K562 (cell line): ENCODE measurements around the gene HSPA6. TPM values are rescaled to one million over a fixed set of nuclear protein-coding genes. Genes with fewer than 3 reads are reported as not detected.

ENCODE experiments used
- CSDE1 ChIP-seq, 2 experiments: fragments of 450-650 bp; IDR thresholded peaks; 2 replicates each; pipeline ENCODE4 v1.6.1; 2016; ENCODE audit warnings: mild to moderate bottlenecking in 1 of 2
- EP300 ChIP-seq: IDR thresholded peaks from 2 replicates; pipeline ENCODE4 v1.6.1; 2012; ENCODE audit warnings: low read length, improper control_type of control experiment
- HDAC1 ChIP-seq, 2 experiments: fragments of 450-650 bp; IDR thresholded peaks; 2 replicates each; pipeline ENCODE4 v1.6.1; 2016 to 2017; ENCODE audit warnings: inconsistent platforms in 1 of 2, mild to moderate bottlenecking in 1 of 2, moderate library complexity in 1 of 2
- HEY1 ChIP-seq: fragments of 250-450 bp; sonication (Bioruptor Pico); IDR thresholded peaks from 2 replicates; pipeline ENCODE4 v1.5.0; 2020; ENCODE audit warnings: mild to moderate bottlenecking, moderate library complexity, borderline replicate concordance
- KDM5B ChIP-seq: fragments of 200-600 bp; sonication (generic); IDR thresholded peaks from 2 replicates; pipeline ENCODE4 v1.6.1; 2012; ENCODE audit warnings: low read depth, mild to moderate bottlenecking, moderate library complexity, low read length, control low read depth, inconsistent platforms; ENCODE audit not compliant: insufficient replicate concordance
- NFIC ChIP-seq: fragments of 450-650 bp; IDR thresholded peaks from 2 replicates; pipeline ENCODE4 v1.6.1; 2017; ENCODE audit warnings: mild to moderate bottlenecking, inconsistent platforms
- NONO ChIP-seq, 2 experiments: fragments of 200-400 bp in 1 of 2; fragments of 450-650 bp in 1 of 2; formaldehyde crosslinking in 1 of 2; IDR thresholded peaks; 2 replicates each; pipeline ENCODE4 v1.6.1; 2017; ENCODE audit warnings: low read depth in 2 of 2, mild to moderate bottlenecking in 2 of 2, moderate library complexity in 2 of 2, low read length in 1 of 2
- POLR2G ChIP-seq: fragments of 200-400 bp; formaldehyde crosslinking; IDR thresholded peaks from 2 replicates; pipeline ENCODE4 v1.6.1; 2017; ENCODE audit warnings: low read depth, mild to moderate bottlenecking, antibody characterized with exemption, low read length, moderate library complexity
- POLR3A ChIP-seq: IDR thresholded peaks from 2 replicates; pipeline ENCODE4 v1.6.1; 2011; ENCODE audit warnings: borderline replicate concordance, mild to moderate bottlenecking, moderate library complexity; ENCODE audit not compliant: insufficient read length, insufficient read depth; ENCODE audit errors: extremely low read depth
- RBM22 ChIP-seq: fragments of 200-400 bp; formaldehyde crosslinking; IDR thresholded peaks from 2 replicates; pipeline ENCODE4 v1.6.1; 2018; ENCODE audit warnings: low read length, low read depth; ENCODE audit not compliant: poor library complexity, severe bottlenecking
- RNF2 ChIP-seq: sonication (generic); IDR thresholded peaks from 2 replicates; pipeline ENCODE4 v1.6.1; 2016
- TBL1XR1 ChIP-seq, 2 experiments: IDR thresholded peaks; 2 replicates each; pipeline ENCODE4 v1.6.1; 2012; ENCODE audit warnings: improper control_type of control experiment in 2 of 2, low read length in 2 of 2, mild to moderate bottlenecking in 1 of 2
- THRAP3 ChIP-seq: fragments of 450-650 bp; IDR thresholded peaks from 2 replicates; pipeline ENCODE4 v1.6.1; 2016; ENCODE audit warnings: mild to moderate bottlenecking, inconsistent platforms, borderline replicate concordance
- polyA plus RNA-seq, 8 experiments: library from polyadenylated mRNA; depleted of rRNA in 4 of 8; stranded (reverse) in 5 of 8; unstranded in 3 of 8; fragments of >200 nt; fragmentation: Nextera tagmentation in 2 of 8; fragmentation: Illumina TruSeq in 1 of 8; extraction: Ambion mirVana in 2 of 8; extraction: Trizol in 1 of 8; gene quantifications; 2 replicates each; pipeline versions ENCODE4 v1.2.1 to v1.2.3, GENCODE V29; 2011 to 2014; ENCODE audit warnings: inconsistent platforms in 1 of 8, missing spikeins in 1 of 8
- total RNA-seq, 7 experiments: library from RNA; depleted of rRNA in 6 of 7; stranded (reverse); fragments of >200 nt in 6 of 7; fragmentation: Illumina TruSeq in 2 of 7; extraction: Trizol in 2 of 7; gene quantifications; 2 replicates each; pipeline versions ENCODE4 v1.2.1 to v1.2.3, GENCODE V29; 2011 to 2021; ENCODE audit warnings: low replicate concordance in 1 of 7
- TF ChIP-seq, protein P1 (sequence below): fragments of 450-650 bp; IDR thresholded peaks from 2 replicates; pipeline ENCODE4 v1.6.1; 2016; ENCODE audit warnings: low read depth
- TF ChIP-seq, protein P2 (sequence below): fragments of 250-450 bp; sonication (Bioruptor Pico); IDR thresholded peaks from 2 replicates; pipeline ENCODE4 v1.8.0; 2022; ENCODE audit warnings: inconsistent platforms

The HSPA6 gene
- total and polyA plus RNA-seq, 9 of the 15 experiments (the other 6 are each of a cell fraction or from before 2014, with no cell fraction given), result 0.15 to 10.0 (median 2.4) TPM

DNA sequence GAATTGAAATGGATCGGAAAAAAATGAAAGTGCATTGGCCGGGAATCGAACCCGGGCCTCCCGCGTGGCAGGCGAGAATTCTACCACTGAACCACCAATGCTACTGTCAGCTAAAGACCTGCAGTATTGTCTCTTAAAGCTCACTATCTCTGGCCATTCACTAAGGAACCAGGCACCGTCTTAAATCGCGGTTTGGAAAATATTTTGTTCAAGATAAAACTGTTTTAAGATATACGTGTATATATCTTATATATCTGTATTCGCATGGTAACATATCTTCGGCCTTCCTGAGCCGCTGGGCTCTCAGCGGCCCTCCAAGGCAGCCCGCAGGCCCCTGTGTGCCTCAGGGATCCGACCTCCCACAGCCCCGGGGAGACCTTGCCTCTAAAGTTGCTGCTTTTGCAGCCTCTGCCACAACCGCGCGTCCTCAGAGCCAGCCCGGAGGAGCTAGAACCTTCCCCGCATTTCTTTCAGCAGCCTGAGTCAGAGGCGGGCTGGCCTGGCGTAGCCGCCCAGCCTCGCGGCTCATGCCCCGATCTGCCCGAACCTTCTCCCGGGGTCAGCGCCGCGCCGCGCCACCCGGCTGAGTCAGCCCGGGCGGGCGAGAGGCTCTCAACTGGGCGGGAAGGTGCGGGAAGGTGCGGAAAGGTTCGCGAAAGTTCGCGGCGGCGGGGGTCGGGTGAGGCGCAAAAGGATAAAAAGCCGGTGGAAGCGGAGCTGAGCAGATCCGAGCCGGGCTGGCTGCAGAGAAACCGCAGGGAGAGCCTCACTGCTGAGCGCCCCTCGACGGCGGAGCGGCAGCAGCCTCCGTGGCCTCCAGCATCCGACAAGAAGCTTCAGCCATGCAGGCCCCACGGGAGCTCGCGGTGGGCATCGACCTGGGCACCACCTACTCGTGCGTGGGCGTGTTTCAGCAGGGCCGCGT is at the start of gene HSPA6 (continued):
- TF ChIP-seq, protein P1, sequence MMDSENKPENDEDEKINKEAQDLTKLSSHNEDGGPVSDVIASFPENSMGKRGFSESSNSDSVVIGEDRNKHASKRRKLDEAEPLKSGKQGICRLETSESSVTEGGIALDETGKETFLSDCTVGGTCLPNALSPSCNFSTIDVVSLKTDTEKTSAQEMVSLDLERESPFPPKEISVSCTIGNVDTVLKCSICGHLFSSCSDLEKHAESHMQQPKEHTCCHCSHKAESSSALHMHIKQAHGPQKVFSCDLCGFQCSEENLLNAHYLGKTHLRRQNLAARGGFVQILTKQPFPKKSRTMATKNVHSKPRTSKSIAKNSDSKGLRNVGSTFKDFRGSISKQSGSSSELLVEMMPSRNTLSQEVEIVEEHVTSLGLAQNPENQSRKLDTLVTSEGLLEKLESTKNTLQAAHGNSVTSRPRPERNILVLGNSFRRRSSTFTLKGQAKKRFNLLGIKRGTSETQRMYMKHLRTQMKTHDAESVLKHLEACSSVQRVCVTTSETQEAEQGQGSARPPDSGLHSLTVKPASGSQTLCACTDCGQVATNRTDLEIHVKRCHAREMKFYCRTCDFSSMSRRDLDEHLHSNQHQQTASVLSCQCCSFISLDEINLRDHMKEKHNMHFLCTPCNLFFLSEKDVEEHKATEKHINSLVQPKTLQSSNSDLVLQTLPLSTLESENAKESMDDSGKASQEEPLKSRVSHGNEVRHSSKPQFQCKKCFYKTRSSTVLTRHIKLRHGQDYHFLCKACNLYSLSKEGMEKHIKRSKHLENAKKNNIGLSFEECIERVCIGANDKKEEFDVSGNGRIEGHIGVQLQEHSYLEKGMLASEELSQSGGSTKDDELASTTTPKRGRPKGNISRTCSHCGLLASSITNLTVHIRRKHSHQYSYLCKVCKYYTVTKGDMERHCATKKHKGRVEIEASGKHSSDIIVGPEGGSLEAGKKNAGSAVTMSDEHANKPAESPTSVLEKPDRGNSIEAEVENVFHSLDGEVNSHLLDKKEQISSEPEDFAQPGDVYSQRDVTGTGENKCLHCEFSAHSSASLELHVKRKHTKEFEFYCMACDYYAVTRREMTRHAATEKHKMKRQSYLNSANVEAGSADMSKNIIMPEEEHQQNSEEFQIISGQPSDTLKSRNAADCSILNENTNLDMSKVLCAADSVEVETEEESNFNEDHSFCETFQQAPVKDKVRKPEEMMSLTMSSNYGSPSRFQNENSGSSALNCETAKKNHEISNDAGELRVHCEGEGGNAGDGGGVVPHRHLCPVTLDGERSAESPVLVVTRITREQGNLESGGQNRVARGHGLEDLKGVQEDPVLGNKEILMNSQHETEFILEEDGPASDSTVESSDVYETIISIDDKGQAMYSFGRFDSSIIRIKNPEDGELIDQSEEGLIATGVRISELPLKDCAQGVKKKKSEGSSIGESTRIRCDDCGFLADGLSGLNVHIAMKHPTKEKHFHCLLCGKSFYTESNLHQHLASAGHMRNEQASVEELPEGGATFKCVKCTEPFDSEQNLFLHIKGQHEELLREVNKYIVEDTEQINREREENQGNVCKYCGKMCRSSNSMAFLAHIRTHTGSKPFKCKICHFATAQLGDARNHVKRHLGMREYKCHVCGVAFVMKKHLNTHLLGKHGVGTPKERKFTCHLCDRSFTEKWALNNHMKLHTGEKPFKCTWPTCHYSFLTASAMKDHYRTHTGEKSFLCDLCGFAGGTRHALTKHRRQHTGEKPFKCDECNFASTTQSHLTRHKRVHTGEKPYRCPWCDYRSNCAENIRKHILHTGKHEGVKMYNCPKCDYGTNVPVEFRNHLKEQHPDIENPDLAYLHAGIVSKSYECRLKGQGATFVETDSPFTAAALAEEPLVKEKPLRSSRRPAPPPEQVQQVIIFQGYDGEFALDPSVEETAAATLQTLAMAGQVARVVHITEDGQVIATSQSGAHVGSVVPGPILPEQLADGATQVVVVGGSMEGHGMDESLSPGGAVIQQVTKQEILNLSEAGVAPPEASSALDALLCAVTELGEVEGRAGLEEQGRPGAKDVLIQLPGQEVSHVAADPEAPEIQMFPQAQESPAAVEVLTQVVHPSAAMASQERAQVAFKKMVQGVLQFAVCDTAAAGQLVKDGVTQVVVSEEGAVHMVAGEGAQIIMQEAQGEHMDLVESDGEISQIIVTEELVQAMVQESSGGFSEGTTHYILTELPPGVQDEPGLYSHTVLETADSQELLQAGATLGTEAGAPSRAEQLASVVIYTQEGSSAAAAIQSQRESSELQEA, result peak; percentile 69
- TF ChIP-seq NFIC (peak; percentile 75), POLR3A (peak; percentile 83), NONO (IDR thresholded peaks at IDR 0.05; ENCODE audit: low read depth in 2 of 2, low read length in 1 of 2) (peak in 1 of 2 experiments; percentile 62; a peak in 1 of 4 replicates), HDAC1 (IDR thresholded peaks at IDR 0.05) (peak in 1 of 2 experiments; percentile 94; a peak in 2 of 4 replicates), RBM22 (peak; percentile 61), KDM5B (peak; percentile 85), CSDE1 (IDR thresholded peaks at IDR 0.05) (peak in 1 of 2 experiments; percentile 76; a peak in 2 of 4 replicates), RNF2 (peak; percentile 72; the same call in 1 of the 2 replicates), THRAP3 (0 out of 2 replicates have a peak, but pooled peaks have one; percentile 48), HEY1 (CRISPR knock-in tag) (peak; percentile 44; the same call in 1 of the 2 replicates), EP300 (peak; percentile 49), TBL1XR1 (IDR thresholded peaks at IDR 0.05; ENCODE audit: low read length in 2 of 2) (peak in 1 of 2 experiments; percentile 63; a peak in 1 of 4 replicates), POLR2G (peak; percentile 62)
- TF ChIP-seq, protein P2, sequence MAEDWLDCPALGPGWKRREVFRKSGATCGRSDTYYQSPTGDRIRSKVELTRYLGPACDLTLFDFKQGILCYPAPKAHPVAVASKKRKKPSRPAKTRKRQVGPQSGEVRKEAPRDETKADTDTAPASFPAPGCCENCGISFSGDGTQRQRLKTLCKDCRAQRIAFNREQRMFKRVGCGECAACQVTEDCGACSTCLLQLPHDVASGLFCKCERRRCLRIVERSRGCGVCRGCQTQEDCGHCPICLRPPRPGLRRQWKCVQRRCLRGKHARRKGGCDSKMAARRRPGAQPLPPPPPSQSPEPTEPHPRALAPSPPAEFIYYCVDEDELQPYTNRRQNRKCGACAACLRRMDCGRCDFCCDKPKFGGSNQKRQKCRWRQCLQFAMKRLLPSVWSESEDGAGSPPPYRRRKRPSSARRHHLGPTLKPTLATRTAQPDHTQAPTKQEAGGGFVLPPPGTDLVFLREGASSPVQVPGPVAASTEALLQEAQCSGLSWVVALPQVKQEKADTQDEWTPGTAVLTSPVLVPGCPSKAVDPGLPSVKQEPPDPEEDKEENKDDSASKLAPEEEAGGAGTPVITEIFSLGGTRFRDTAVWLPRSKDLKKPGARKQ (CRISPR knock-in tag), result 0 out of 2 replicates have a peak, but pooled peaks have one; percentile 29
- TF ChIP-seq, all 486 proteins: peak for 50; not testable (repeated sequence) for 436
